Endothelial cell of umbilical vein (primary cell): ENCODE measurements around the gene OR52A5.
"Not testable (repeated sequence)": the region's sequence is repeated elsewhere in the genome, so short reads cannot be mapped to it uniquely, and the experiment has no call there.

Experiments
- EZH2 ChIP-seq: IDR thresholded peaks from 2 replicates; pipeline ENCODE4 v1.6.1; 2012; ENCODE audit warnings: borderline replicate concordance, low read depth, mild to moderate bottlenecking, moderate library complexity, low read length, inconsistent platforms; ENCODE audit not compliant: severe bottlenecking
- POLR2A ChIP-seq: IDR thresholded peaks from 2 replicates; pipeline ENCODE4 v1.6.1; 2012; ENCODE audit warnings: low read depth, mild to moderate bottlenecking, control low read depth, low read length
- POLR2AphosphoS5 ChIP-seq: IDR thresholded peaks from 2 replicates; pipeline ENCODE4 v1.6.1; 2012; ENCODE audit warnings: low read depth, mild to moderate bottlenecking, control low read depth, low read length, moderate library complexity; ENCODE audit not compliant: insufficient read depth
- TF ChIP-seq, protein P1 (sequence below), 2 donors: IDR thresholded peaks; 1 replicate in 1 of 2; 2 replicates in 1 of 2; pipeline ENCODE4 v1.5.1; 2011; ENCODE audit warnings: low read length in 2 of 2, mild to moderate bottlenecking in 2 of 2, moderate library complexity in 2 of 2, control low read depth in 1 of 2, inconsistent platforms in 1 of 2, low read depth in 1 of 2; ENCODE audit not compliant: insufficient read depth in 1 of 2; ENCODE audit errors: extremely low read depth in 1 of 2

DNA sequence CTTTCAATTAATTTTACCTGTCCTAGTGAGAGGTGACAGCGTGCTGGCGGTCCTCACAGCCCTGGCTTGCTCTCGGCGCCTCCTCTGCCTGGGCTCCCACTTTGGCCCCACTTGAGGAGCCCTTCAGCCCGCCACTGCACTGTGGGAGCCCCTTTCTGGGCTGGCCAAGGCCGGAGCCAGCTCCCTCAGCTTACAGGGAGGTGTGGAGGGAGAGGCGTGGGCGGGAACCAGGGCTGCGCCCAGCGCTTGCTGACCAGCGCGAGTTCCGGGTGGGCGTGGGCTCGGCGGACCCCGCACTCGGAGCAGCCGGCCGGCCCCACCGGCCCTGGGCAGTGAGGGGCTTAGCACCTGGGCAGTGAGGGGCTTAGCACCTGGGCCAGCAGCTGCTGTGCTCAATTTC, 6.0 kb upstream of the OR52A5 start:
- TF ChIP-seq, protein P1, sequence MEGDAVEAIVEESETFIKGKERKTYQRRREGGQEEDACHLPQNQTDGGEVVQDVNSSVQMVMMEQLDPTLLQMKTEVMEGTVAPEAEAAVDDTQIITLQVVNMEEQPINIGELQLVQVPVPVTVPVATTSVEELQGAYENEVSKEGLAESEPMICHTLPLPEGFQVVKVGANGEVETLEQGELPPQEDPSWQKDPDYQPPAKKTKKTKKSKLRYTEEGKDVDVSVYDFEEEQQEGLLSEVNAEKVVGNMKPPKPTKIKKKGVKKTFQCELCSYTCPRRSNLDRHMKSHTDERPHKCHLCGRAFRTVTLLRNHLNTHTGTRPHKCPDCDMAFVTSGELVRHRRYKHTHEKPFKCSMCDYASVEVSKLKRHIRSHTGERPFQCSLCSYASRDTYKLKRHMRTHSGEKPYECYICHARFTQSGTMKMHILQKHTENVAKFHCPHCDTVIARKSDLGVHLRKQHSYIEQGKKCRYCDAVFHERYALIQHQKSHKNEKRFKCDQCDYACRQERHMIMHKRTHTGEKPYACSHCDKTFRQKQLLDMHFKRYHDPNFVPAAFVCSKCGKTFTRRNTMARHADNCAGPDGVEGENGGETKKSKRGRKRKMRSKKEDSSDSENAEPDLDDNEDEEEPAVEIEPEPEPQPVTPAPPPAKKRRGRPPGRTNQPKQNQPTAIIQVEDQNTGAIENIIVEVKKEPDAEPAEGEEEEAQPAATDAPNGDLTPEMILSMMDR (IDR thresholded peaks at IDR 0.05; ENCODE audit: extremely low read depth in 1 of 2, insufficient read depth in 1 of 2, low read depth in 1 of 2, low read length in 2 of 2) = not testable (repeated sequence)
- not testable (repeated sequence) for TF ChIP-seq POLR2A, POLR2AphosphoS5, EZH2
